Measurements from ENCODE around the gene SLC17A7.
"Not testable (repeated sequence)": the region's sequence is repeated elsewhere in the genome, so short reads cannot be mapped to it uniquely, and the experiment has no call there.

Gene SLC17A7

GRCh38 chr19:49475995-49476880, 34.9 kb upstream of the SLC17A7 start:
- in situ Hi-C loops (cut with MboI; ENCODE audit: low pct_unique_long_range_greater_than_20kb, low sequenced_read_pairs, unreplicated experiment), result no loop called here
- peak; percentile 53 for TF ChIP-seq CTCF (IDR thresholded peaks at IDR 0.05; ENCODE audit: extremely low read depth, insufficient read depth, missing control alignments)
- no peak for DNase-seq (ENCODE audit: low spot score)

- in situ Hi-C loops (cut with MboI; ENCODE audit: low pct_unique_long_range_greater_than_20kb, low sequenced_read_pairs, unreplicated experiment), result no loop called here
- DNase-seq (ENCODE audit: low spot score), result no peak
- TF ChIP-seq CTCF (IDR thresholded peaks at IDR 0.05; ENCODE audit: extremely low read depth, insufficient read depth, missing control alignments), result no peak
These were observed 34.0 kb upstream of the SLC17A7 start for GRCh38 chr19:49475191-49475917.

- TF ChIP-seq CTCF (IDR thresholded peaks at IDR 0.05; ENCODE audit: extremely low read depth, insufficient read depth, missing control alignments), result no peak
- in situ Hi-C loops (cut with MboI; ENCODE audit: low pct_unique_long_range_greater_than_20kb, low sequenced_read_pairs, unreplicated experiment), result no loop called here
These were observed 33.2 kb upstream of the SLC17A7 start for GRCh38 chr19:49474542-49474924.

GRCh38 chr19:49473868-49474541, 32.7 kb upstream of the SLC17A7 start, which contains the start of gene FLT3LG:
TSS of gene FLT3LG (plus strand) at chr19:49474215. CDS start at chr19:49474640, 425 bp downstream.
- peak; percentile 94 for TF ChIP-seq CTCF (IDR thresholded peaks at IDR 0.05; ENCODE audit: extremely low read depth, insufficient read depth, missing control alignments)
- in situ Hi-C loops (cut with MboI; ENCODE audit: low pct_unique_long_range_greater_than_20kb, low sequenced_read_pairs, unreplicated experiment), result no loop called here
- peak; percentile 93 for DNase-seq (ENCODE audit: low spot score)

More at GRCh38 chr19:49474542-49474924, 33.2 kb upstream of the SLC17A7 start:
- no peak for DNase-seq (ENCODE audit: low spot score)

GRCh38 chr19:49473501-49473867, 32.2 kb upstream of the SLC17A7 start:
- DNase-seq (ENCODE audit: low spot score); in situ Hi-C loops (cut with MboI; ENCODE audit: low pct_unique_long_range_greater_than_20kb, low sequenced_read_pairs, unreplicated experiment): not testable (repeated sequence)

- in situ Hi-C loops (cut with MboI; ENCODE audit: low pct_unique_long_range_greater_than_20kb, low sequenced_read_pairs, unreplicated experiment), result no loop called here
- no peak for TF ChIP-seq CTCF (IDR thresholded peaks at IDR 0.05; ENCODE audit: extremely low read depth, insufficient read depth, missing control alignments)
- DNase-seq (ENCODE audit: low spot score), result no peak
These were observed 31.6 kb upstream of the SLC17A7 start for GRCh38 chr19:49472936-49473335.
